ENCODE measurements around the gene ANXA10. TPM values are rescaled to one million over a fixed set of nuclear protein-coding genes. Genes with fewer than 3 reads are reported as not detected.

ANXA10 gene
- total and polyA plus RNA-seq, 8 donors, result 2.5 to 17.1 (median 8.5) TPM

DNA sequence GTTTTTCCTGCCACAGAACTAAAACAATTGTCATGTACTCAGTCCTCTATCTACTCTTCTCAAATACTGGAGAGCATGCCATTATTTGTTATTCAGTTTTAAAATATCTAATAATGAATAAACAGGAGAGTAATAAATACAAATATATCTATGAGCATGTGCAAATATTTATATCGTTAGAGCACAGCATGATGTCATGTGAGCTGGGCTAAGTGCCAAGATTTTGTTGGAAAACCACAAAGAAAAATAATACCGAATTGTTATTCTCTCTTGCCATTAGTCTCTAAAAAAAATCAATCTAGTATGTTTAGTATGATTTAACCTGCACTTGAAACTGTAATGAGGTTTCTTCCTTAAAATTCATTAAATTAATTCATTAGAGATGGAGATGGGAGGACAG, 129.0 kb downstream of the ANXA10 start:
- peak; percentile 47 to 62 (median 52) for ATAC-seq
- FAIRE-seq, result no peak
- TF ChIP-seq CTCF (IDR thresholded peaks at IDR 0.05), result no peak
- DNase-seq, result peak in 2 of 6 donors; percentile 17 to 32
- Histone ChIP-seq H3K9me3 (no peaks in the 10 kb centered on the region), H3K27ac (no peak overlapping the region), H3K4me1 (peaks cover 0 to 8% (median 0%) of the 10 kb centered on the region in 3 donors), H3K4me3 (no peak overlapping the region), H3K36me3 (peaks cover 0 to 4% (median 0%) of the 10 kb centered on the region in 3 donors), H3K27me3 (no peaks in the 10 kb centered on the region)
- intact Hi-C loops (cut with DNase I), result no loop called here
- 1 to 2% methylated on average over 2 of the region's 2 CpGs for WGBS, 2 donors

Other genes with a start within 250 kb of the ANXA10 start
- gene DDX60, start 226.2 kb downstream of the ANXA10 start, total RNA-seq, result 10 to 100 TPM in 1 of 6 donors, 1 to 10 TPM in 5; 3.5 to 10.2 (median 3.9) TPM
- 1 to 10 TPM; 1.2 to 3.4 TPM for gene DDX60, start 226.2 kb downstream of the ANXA10 start, polyA plus RNA-seq

Measured in pancreas (tissue), 10 donors.